H9 (cell line): Measurements from ENCODE around the gene GET4. TPM values are rescaled to one million over a fixed set of nuclear protein-coding genes. Genes with fewer than 3 reads are reported as not detected.

ENCODE experiments used
- DNase-seq: peaks from one replicate; pipeline ENCODE4 v3.0.0-alpha.2; 2017
- H2AFZ ChIP-seq: one replicate; pipeline ENCODE4 v1.6.1; 2013; ENCODE audit warnings: mild to moderate bottlenecking, low read length, control low read depth, moderate library complexity
- H2AK5ac ChIP-seq: 2 replicates; pipeline ENCODE4 v1.6.1; 2013; ENCODE audit warnings: low read length, control low read depth, mixed read lengths; ENCODE audit not compliant: insufficient read length
- H2BK120ac ChIP-seq: one replicate; pipeline ENCODE4 v1.6.1; 2013; ENCODE audit warnings: low read depth, mild to moderate bottlenecking, low read length, control low read depth, inconsistent platforms; ENCODE audit not compliant: poor library complexity, severe bottlenecking
- H2BK12ac ChIP-seq: 2 replicates; pipeline ENCODE4 v1.6.1; 2013; ENCODE audit warnings: low read length, control low read depth, mixed read lengths, low read depth; ENCODE audit not compliant: insufficient read length
- H2BK15ac ChIP-seq: 2 replicates; pipeline ENCODE4 v1.6.1; 2013; ENCODE audit warnings: low read depth, low read length, control low read depth
- H2BK20ac ChIP-seq: one replicate; pipeline ENCODE4 v1.6.1; 2013; ENCODE audit warnings: low read depth, mild to moderate bottlenecking, low read length, control low read depth, inconsistent platforms; ENCODE audit not compliant: poor library complexity, severe bottlenecking
- H2BK5ac ChIP-seq: 2 replicates; pipeline ENCODE4 v1.6.1; 2013; ENCODE audit warnings: low read length, control low read depth, mixed read lengths; ENCODE audit not compliant: insufficient read length
- H3K14ac ChIP-seq: 2 replicates; pipeline ENCODE4 v1.6.1; 2013; ENCODE audit warnings: low read length, control low read depth; ENCODE audit not compliant: insufficient read depth
- H3K18ac ChIP-seq: 2 replicates; pipeline ENCODE4 v1.6.1; 2013; ENCODE audit warnings: low read depth, mild to moderate bottlenecking, mixed read lengths, low read length, control low read depth; ENCODE audit not compliant: insufficient read length
- H3K23ac ChIP-seq: 2 replicates; pipeline ENCODE4 v1.6.1; 2013; ENCODE audit warnings: low read length, control low read depth, mixed read lengths, low read depth; ENCODE audit not compliant: insufficient read length
- H3K23me2 ChIP-seq: 2 replicates; pipeline ENCODE4 v1.6.1; 2013; ENCODE audit warnings: low read depth, mild to moderate bottlenecking, mixed read lengths, low read length, control low read depth; ENCODE audit not compliant: insufficient read length, poor library complexity, severe bottlenecking
- H3K27ac ChIP-seq: 2 replicates; pipeline ENCODE4 v1.5.1; 2013; ENCODE audit warnings: low read length, control low read depth, mixed read lengths, low read depth; ENCODE audit not compliant: insufficient read length
- H3K27me3 ChIP-seq: 2 replicates; pipeline ENCODE4 v1.6.1; 2013; ENCODE audit warnings: low read length, control low read depth, inconsistent platforms; ENCODE audit not compliant: insufficient read depth
- H3K4ac ChIP-seq: 2 replicates; pipeline ENCODE4 v1.6.1; 2013; ENCODE audit warnings: low read depth, mild to moderate bottlenecking, control low read depth, inconsistent platforms, low read length, moderate library complexity
- H3K4me1 ChIP-seq: 2 replicates; pipeline ENCODE4 v1.6.1; 2013; ENCODE audit warnings: low read length, control low read depth, inconsistent platforms; ENCODE audit not compliant: insufficient read depth
- H3K4me2 ChIP-seq: 2 replicates; pipeline ENCODE4 v1.6.1; 2013; ENCODE audit warnings: low read length, control low read depth, mixed read lengths; ENCODE audit not compliant: insufficient read length, insufficient read depth
- H3K56ac ChIP-seq: 2 replicates; pipeline ENCODE4 v1.6.1; 2013; ENCODE audit warnings: low read depth, mild to moderate bottlenecking, mixed read lengths, low read length, control low read depth; ENCODE audit not compliant: insufficient read length
- H3K79me1 ChIP-seq: 2 replicates; pipeline ENCODE4 v1.6.1; 2013; ENCODE audit warnings: low read depth, mild to moderate bottlenecking, moderate library complexity, low read length, control low read depth, inconsistent platforms; ENCODE audit not compliant: insufficient read depth, poor library complexity, severe bottlenecking
- H3K79me2 ChIP-seq: 2 replicates; pipeline ENCODE4 v1.6.1; 2013; ENCODE audit warnings: low read length, control low read depth, inconsistent platforms; ENCODE audit not compliant: insufficient read depth
- H3K9ac ChIP-seq: 2 replicates; pipeline ENCODE4 v1.6.1; 2013; ENCODE audit warnings: low read length, control low read depth, mixed read lengths; ENCODE audit not compliant: insufficient read length; ENCODE audit errors: extremely low read depth
- H3K9me3 ChIP-seq: one replicate; pipeline ENCODE4 v1.6.1; 2013; ENCODE audit warnings: low read depth, low read length, inconsistent platforms; ENCODE audit not compliant: control insufficient read depth
- H3T11ph ChIP-seq: one replicate; pipeline ENCODE4 v1.6.1; 2013; ENCODE audit warnings: mild to moderate bottlenecking, low read length, control low read depth, inconsistent platforms
- H4K20me1 ChIP-seq: one replicate; pipeline ENCODE4 v1.6.1; 2013; ENCODE audit not compliant: control insufficient read depth, insufficient read length, insufficient read depth
- H4K5ac ChIP-seq: 2 replicates; pipeline ENCODE4 v1.6.1; 2013; ENCODE audit warnings: low read depth, mild to moderate bottlenecking, mixed read lengths, low read length, control low read depth; ENCODE audit not compliant: insufficient read length
- H4K8ac ChIP-seq: replicated peaks from 2 replicates; pipeline ENCODE4 v1.6.1; 2013; ENCODE audit warnings: low read length, control low read depth, mixed read lengths, low read depth; ENCODE audit not compliant: insufficient read length
- H4K91ac ChIP-seq: 2 replicates; pipeline ENCODE4 v1.6.1; 2013; ENCODE audit warnings: low read depth, mild to moderate bottlenecking, moderate library complexity, mixed read lengths, low read length, control low read depth; ENCODE audit not compliant: insufficient read length
- H3K27ac Mint-ChIP-seq, 3 experiments: 2 replicates in 2 of 3; 3 replicates in 1 of 3; pipeline ENCODE4 v1.8.0; 2020 to 2021; ENCODE audit warnings: mixed read lengths in 3 of 3, mild to moderate bottlenecking in 1 of 3, moderate library complexity in 1 of 3
- H3K27me3 Mint-ChIP-seq: 2 replicates; pipeline ENCODE4 v1.8.0; 2021; ENCODE audit warnings: low read depth, mild to moderate bottlenecking, moderate library complexity, mixed read lengths
- H3K36me3 Mint-ChIP-seq, 3 experiments: 2 replicates in 2 of 3; 3 replicates in 1 of 3; pipeline ENCODE4 v1.8.0; 2020 to 2021; ENCODE audit warnings: low read depth in 3 of 3, mixed read lengths in 3 of 3; ENCODE audit not compliant: insufficient read depth in 1 of 3
- H3K4me1 Mint-ChIP-seq, 2 experiments: 2 replicates each; pipeline ENCODE4 v1.8.0; 2020; ENCODE audit warnings: mixed read lengths in 2 of 2
- H3K4me3 Mint-ChIP-seq, 2 experiments: 2 replicates in 1 of 2; 3 replicates in 1 of 2; pipeline ENCODE4 v1.8.0; 2020 to 2021; ENCODE audit warnings: mild to moderate bottlenecking in 2 of 2, mixed read lengths in 2 of 2, moderate library complexity in 1 of 2
- H3K9me3 Mint-ChIP-seq, 2 experiments: 2 replicates in 1 of 2; 3 replicates in 1 of 2; pipeline ENCODE4 v1.8.0; 2020; ENCODE audit warnings: mild to moderate bottlenecking in 2 of 2, mixed read lengths in 2 of 2, moderate library complexity in 1 of 2
- CTCF ChIP-seq: fragments of 200-600 bp; sonication (generic); conservative IDR thresholded peaks from 3 replicates; pipeline ENCODE4 v1.8.0; 2021; ENCODE audit warnings: antibody characterized with exemption, mild to moderate bottlenecking
- WGBS: extraction: QIAGEN DNeasy Blood & Tissue Kit; methylation state at CpG from one replicate; pipeline ENCODE4 v1.1.7; 2013; ENCODE audit warnings: missing lambda C conversion rate, low lambda C conversion rate, mixed read lengths; ENCODE audit not compliant: insufficient read length; ENCODE audit errors: extremely low coverage; 5-methylcytosine and 5-hydroxymethylcytosine counted together
- total RNA-seq: library from RNA; stranded (reverse); gene quantifications from 2 replicates; pipeline ENCODE4 v1.2.1, GENCODE V29; 2021

The GET4 gene
- total RNA-seq, 1 experiment from 2014 or later, result 70.2 TPM

DNA sequence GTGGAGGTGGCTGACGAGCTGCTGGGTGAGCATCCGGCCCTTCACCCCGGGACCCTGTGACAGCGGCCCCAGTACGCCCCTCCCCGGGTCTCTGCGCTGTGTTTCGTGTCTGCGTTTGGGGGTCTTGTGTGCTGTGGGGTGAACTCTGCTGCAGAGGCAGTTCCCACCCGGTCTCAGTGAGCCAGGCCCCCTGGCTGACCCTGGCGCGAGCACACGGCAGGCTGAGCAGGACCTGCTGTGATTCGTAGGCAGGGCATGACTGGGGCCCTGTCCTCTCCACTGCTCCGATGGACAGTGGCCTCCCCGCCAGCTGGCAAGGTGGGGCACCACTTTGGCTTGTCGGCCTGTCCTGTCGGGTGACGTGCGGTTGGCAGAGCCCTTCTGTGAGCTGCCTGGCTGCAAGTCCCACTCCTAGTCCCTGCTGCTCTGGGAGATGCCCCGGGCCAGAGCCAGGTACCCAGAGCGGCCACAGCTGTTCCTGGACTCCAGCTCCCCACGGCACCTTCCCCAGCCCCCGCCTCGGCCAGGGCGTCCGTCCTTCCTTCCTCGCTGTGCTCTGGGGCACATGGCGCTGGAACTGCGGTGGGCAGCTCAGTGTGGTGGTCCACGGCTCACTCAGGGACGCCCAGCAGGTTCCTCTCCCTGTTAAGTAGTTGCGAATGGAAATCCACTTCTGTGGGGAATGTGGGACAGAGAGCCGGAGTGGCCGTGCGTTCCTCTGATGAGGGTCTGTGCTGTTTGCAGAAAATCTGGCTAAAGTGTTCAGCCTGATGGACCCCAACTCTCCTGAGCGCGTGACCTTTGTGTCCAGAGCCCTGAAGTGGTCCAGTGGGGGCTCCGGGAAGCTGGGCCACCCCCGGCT, 10.5 kb downstream of the GET4 start:
- Histone ChIP-seq H3K56ac (no peak overlapping the region), H4K20me1 (no peaks in the 10 kb centered on the region), H4K91ac (no peak overlapping the region), H3K23ac (no peak overlapping the region), H3K18ac (no peak overlapping the region), H3K79me1 (peaks cover 9% of the 10 kb centered on the region), H4K8ac (no peak overlapping the region), H3K14ac (no peak overlapping the region; the same call in 1 of the 2 replicates), H2BK5ac (no peak overlapping the region), H3T11ph (no peak overlapping the region), H4K5ac (no peak overlapping the region), H2BK120ac (no peak overlapping the region), H3K79me2 (peaks cover 29% of the 10 kb centered on the region; the same call in 1 of the 2 replicates), H2BK12ac (no peak overlapping the region), H3K4ac (no peak overlapping the region), H3K4me2 (no peak overlapping the region), H2BK15ac (no peak overlapping the region), H3K27me3 (no peaks in the 10 kb centered on the region), H3K4me1 (no peaks in the 10 kb centered on the region), H3K27ac (no peak overlapping the region), H2BK20ac (no peak overlapping the region), H3K9me3 (no peaks in the 10 kb centered on the region), H2AK5ac (no peak overlapping the region), H3K9ac (no peak overlapping the region), H2AFZ (no peak overlapping the region), H3K23me2 (no peaks in the 10 kb centered on the region)
- Mint-ChIP-seq H3K27me3 (no peaks in the 10 kb centered on the region), H3K36me3 (peaks cover 23 to 46% (median 37%) of the 10 kb centered on the region in 3 experiments), H3K4me3 (no peak overlapping the region), H3K27ac (no peak overlapping the region), H3K4me1 (peaks cover 2 to 6% of the 10 kb centered on the region in 2 experiments; a peak in 1 of 4 replicates), H3K9me3 (peaks cover 0 to 3% of the 10 kb centered on the region in 2 experiments; a peak in 1 of 5 replicates)
- WGBS, result no CpG with 5 or more reads among the region's 40 CpGs
- no peak for TF ChIP-seq CTCF
- no peak for DNase-seq
